ENCODE results near the gene MIF.
"Not testable (repeated sequence)": the region's sequence is repeated elsewhere in the genome, so short reads cannot be mapped to it uniquely, and the experiment has no call there.

The MIF gene

DNA sequence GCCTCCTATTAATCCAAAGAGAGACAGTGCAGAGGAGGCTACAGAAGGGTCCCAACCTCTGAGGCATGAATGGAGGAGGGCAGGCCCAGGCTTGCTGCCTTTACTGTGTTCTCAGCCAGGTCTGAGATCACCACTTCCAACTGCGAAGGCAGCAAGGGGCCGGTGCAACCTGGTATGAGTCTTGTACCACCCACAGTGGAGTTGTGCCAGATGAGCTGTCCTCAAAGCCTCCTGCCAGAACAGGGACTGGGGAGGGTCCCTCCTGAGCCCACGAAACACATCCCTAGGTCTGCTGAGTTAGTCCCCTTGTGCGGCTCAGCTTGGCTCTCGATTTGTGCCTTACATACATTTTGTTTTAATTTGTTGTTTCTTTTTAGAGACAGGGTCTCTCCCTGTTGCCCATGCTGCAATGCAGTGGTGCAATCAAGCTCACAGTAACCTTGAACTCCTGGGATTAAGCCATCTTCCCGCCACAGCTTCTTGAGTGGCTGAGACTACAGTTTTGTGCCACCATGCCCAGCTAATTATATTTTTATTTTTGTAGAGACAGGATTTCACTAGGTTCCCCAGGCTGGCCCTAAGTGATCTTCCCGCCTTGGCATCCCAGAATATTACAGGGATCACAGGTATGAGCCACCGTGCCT, 9.3 kb downstream of the MIF start:
- no peak for DNase-seq (ENCODE audit: low read depth)
- TF ChIP-seq, protein P1, sequence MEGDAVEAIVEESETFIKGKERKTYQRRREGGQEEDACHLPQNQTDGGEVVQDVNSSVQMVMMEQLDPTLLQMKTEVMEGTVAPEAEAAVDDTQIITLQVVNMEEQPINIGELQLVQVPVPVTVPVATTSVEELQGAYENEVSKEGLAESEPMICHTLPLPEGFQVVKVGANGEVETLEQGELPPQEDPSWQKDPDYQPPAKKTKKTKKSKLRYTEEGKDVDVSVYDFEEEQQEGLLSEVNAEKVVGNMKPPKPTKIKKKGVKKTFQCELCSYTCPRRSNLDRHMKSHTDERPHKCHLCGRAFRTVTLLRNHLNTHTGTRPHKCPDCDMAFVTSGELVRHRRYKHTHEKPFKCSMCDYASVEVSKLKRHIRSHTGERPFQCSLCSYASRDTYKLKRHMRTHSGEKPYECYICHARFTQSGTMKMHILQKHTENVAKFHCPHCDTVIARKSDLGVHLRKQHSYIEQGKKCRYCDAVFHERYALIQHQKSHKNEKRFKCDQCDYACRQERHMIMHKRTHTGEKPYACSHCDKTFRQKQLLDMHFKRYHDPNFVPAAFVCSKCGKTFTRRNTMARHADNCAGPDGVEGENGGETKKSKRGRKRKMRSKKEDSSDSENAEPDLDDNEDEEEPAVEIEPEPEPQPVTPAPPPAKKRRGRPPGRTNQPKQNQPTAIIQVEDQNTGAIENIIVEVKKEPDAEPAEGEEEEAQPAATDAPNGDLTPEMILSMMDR (IDR thresholded peaks at IDR 0.05; ENCODE audit: control insufficient read depth, extremely low read depth, insufficient read depth) = no peak
- no peak overlapping the region for H3K4me3 ChIP-seq (ENCODE audit: low read depth, low read length)

DNA sequence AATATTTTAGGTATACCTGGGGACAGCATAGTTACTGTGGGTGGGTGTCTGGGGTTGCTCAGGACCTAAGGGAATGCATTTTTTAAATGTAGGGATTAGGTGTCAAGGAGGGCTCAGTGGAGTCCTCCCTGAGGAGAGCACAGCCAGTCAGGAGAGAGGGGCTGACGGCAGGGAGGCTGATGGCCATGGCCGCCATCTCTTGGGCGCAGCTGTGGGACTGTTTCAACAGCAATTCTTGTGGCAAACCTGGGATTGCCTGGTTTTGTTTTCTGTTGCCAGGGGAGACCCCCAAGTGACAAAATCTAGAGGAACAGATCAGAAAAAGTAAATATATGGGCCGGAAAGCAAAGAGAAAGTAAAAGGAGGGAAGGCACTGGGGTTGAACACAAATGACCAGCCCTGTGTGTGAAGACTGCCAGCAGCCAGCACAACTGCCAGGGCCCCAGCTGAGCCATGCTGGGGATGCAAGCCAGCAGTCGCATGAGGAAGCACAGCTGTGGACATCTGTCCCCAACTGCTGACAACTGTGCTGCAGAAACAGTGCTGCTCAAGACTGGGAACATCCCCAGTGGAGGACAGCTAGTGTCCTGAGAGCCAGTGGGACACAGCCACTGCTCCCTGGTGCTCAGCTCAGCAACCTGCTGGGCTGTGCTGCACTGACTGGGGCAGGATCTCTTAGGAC, 10.5 kb downstream of the MIF start:
- TF ChIP-seq, protein P1 (IDR thresholded peaks at IDR 0.05; ENCODE audit: control insufficient read depth, extremely low read depth, insufficient read depth) = no peak
- no peak for DNase-seq (ENCODE audit: low read depth)
- H3K4me3 ChIP-seq (ENCODE audit: low read depth, low read length) = no peak overlapping the region

DNA sequence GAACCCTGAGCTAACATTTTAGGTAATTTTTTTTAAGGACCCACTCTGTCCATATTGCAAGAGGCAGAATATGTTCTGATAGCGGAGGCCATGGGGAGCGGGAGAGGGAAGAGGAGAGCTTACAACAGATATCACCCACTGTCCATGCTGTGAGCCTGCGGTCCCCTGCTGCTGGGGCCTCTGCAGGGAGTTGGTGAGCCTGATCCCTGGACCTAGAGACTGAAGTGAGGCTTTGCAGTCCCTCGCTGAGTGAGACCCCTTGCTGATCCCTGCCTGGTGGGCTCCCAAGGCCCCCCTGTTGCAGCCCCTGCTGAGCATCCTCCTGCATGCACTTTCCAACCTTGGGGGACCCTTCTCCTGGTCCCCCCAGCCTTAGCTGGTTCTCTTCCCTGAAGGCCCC, 12.5 kb downstream of the MIF start:
- H3K4me3 ChIP-seq (ENCODE audit: low read depth, low read length) = no peak overlapping the region
- TF ChIP-seq, protein P1 (IDR thresholded peaks at IDR 0.05; ENCODE audit: control insufficient read depth, extremely low read depth, insufficient read depth) = no peak
- no peak for DNase-seq (ENCODE audit: low read depth)

DNA sequence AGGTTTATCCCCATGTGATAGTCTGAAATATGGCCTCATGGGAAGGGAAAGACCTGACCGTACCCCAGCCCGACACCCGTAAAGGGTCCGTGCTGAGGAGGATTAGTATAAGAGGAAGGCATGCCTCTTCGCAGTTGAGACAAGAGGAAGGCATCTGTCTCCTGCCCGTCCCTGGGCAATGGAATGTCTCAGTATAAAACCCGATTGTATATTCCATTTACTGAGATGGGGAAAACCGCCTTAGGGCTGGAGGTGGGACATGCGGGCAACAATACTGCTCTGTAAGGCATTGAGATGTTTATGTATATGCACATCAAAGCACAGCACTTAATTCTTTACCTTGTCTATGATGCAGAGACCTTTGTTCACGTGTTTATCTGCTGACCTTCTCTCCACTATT, 13.2 kb downstream of the MIF start:
- not testable (repeated sequence) for H3K4me3 ChIP-seq (ENCODE audit: low read depth, low read length); DNase-seq (ENCODE audit: low read depth)

DNA sequence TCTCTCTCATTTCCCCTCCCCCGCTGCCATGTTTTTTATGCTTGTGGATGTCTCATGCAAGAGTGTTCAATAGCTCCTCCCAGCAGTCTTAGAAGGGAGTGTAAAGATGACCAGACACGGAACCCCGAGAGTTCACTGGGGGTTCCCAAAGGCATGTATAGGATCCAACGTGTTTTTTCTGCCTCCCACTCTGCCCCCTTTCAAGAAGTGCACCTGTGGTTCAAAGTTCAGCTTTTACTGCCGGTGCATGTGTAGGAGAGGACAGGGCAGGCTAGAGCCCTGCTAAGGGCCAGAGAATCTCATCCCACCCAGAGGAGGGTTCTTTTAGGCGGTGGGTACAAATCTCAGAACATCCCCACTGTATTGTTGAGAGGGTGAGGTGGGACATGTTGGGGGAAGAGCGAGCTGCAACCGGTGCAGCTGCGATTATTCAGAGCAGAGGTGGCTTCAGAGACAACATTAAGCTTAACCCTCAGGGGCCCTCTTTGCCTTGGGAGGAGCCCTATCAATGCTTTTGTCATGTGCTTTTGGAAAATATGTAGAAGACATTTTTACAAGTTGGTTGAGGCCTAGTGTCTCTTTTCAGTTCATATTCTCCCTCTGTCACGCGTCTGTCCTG, 14.5 kb downstream of the MIF start:
- H3K4me3 ChIP-seq (ENCODE audit: low read depth, low read length) = no peak overlapping the region
- TF ChIP-seq, protein P1 (IDR thresholded peaks at IDR 0.05; ENCODE audit: control insufficient read depth, extremely low read depth, insufficient read depth) = no peak
- DNase-seq (ENCODE audit: low read depth) = no peak

DNA sequence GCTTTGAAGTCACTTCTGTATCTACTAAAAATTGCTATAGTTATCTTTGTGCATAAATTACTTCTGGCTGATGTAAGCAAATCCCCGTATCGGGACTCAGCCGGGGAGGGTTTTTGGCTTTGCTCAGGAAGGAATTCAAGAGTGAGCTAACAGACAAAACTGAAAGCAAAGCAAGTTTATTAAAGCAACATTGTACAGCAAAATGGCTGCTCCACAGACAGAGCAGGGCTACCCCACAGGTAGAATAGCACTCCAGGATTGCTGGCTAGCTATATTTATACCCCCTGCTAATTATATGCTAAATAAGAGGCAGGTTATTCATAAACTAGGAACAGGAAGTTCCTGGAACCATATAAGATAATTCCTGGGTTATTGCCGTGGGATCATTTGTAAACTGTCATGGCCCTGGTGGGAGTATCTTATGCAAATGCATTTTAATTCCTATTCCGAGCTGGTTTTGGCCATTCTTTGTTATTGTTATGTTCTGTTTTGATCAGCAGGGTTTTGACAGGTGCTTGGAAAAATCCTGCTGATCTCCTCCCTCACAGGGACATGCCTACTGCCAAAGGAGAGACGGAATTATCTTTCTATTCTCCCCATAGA, 15.2 kb downstream of the MIF start:
- H3K4me3 ChIP-seq (ENCODE audit: low read depth, low read length) = no peak overlapping the region
- DNase-seq (ENCODE audit: low read depth) = no peak
- TF ChIP-seq, protein P1 (IDR thresholded peaks at IDR 0.05; ENCODE audit: control insufficient read depth, extremely low read depth, insufficient read depth) = no peak

DNA sequence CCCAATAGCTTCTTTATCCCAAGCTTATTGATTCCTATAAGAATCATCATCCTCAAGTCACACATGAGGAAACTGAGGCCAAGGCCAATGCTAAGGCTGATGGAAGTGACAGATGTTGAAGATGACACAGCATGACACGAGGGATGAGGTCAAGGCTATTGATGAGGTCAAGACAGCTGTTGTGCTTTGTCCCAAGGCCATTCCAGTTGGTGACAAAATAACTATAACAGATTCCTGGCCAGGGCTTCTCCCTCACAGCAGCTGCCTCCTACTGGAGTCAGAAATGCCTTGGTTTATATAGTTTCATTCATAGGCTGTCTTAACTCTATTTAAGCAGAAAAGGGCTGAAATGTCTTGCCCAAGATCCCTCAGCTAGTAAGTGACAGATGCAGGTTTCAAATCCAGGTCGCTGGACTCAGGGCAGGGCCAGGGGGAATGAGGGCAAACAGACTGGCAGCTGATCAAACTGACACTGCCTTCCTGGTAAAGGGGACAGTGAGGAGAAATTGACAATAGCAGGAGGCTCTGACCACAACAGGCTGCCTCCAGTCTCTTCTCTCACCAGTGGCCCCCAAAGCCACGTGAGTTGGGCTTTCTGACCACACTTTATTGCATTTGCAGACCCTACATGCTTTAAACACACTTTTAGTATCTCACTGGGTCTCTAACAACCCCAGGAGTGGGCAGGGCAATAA, 16.5 kb downstream of the MIF start:
- no peak for DNase-seq (ENCODE audit: low read depth)
- no peak overlapping the region for H3K4me3 ChIP-seq (ENCODE audit: low read depth, low read length)
- TF ChIP-seq, protein P1 (IDR thresholded peaks at IDR 0.05; ENCODE audit: control insufficient read depth, extremely low read depth, insufficient read depth) = no peak
